Measurements from ENCODE around the gene BMP7.

DNA sequence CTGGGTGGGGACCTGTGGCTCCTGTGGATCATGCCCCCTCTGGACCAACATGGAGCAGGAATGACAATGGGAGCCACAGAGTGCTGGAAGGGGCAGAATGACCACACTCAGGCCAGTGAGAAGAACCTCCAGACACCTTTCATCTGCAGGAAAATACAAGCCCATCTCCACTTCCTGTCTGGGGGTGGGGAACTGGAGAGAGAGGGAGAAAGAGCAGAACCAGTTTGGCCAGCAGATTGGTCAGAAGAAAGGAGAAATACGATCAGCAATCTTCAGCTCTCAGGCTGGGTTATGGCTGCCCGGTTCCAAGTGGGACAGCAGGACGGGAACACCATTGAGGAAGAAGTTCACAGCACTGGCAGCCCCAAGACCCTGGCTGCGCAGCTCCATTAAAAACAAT is 37.0 kb downstream of the BMP7 start:
- no peak for TF ChIP-seq POLR2A (IDR thresholded peaks at IDR 0.05; ENCODE audit: low read depth)
- TF ChIP-seq, protein P1, sequence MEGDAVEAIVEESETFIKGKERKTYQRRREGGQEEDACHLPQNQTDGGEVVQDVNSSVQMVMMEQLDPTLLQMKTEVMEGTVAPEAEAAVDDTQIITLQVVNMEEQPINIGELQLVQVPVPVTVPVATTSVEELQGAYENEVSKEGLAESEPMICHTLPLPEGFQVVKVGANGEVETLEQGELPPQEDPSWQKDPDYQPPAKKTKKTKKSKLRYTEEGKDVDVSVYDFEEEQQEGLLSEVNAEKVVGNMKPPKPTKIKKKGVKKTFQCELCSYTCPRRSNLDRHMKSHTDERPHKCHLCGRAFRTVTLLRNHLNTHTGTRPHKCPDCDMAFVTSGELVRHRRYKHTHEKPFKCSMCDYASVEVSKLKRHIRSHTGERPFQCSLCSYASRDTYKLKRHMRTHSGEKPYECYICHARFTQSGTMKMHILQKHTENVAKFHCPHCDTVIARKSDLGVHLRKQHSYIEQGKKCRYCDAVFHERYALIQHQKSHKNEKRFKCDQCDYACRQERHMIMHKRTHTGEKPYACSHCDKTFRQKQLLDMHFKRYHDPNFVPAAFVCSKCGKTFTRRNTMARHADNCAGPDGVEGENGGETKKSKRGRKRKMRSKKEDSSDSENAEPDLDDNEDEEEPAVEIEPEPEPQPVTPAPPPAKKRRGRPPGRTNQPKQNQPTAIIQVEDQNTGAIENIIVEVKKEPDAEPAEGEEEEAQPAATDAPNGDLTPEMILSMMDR (IDR thresholded peaks at IDR 0.05): no peak
- TF ChIP-seq POLR2AphosphoS5 (IDR thresholded peaks at IDR 0.05): no peak
